ENCODE measurements around the gene CFAP251. TPM values are rescaled to one million over a fixed set of nuclear protein-coding genes. Genes with fewer than 3 reads are reported as not detected.
A peak's percentile ranks its signal among the peaks of the same experiment; 100 is the strongest.

The CFAP251 gene
- total RNA-seq, 4 donors from 2014 or later, result 2.3 to 4.4 (median 2.6) TPM

DNA sequence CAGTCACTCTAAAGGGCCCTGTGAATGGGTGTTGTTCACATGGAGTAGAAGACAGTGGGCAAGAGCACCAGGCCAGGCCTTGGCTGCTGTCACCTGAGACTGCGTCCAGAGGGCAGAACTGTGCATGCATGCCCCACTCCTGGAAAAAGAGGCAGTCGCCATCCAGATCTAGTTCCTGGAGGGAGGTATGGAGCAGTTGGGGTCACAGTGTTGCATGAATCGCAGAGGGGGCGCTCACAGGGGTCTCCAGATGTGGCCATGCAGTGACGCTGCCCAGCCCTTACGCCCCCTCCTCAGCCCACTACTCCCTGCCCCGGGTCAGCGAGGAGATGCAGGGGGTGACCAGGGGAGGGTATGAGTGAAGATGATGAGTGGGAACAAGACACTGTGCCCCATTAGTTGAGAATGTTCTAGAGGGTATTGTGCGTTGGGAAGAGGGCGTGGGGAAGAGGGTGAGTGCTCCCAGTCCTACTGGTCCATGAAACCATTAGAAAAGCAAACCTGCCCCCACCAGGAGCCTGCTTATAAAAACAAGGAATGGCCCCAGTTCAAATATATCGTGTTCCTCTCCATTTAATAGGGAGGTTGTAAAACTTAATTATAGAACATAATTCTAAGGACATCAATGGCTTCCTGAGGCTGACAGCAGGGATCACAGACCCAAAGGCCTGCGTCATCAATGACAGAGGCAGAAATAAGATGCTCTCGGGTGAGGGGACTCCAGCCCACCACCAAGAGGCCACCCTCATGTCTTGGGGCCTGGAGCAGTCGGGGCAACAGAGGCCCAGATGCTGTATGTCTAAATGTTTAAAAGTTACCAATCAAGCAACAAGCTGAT, 71.1 kb downstream of the CFAP251 start:
- WGBS, result 90% methylated on average over 12 of the region's 14 CpGs
- H3K27me3 ChIP-seq, result no peaks in the 10 kb centered on the region
- no peaks in the 10 kb centered on the region for H3K36me3 ChIP-seq
- H3K4me3 ChIP-seq, result no peak overlapping the region
- peaks cover 4% of the 10 kb centered on the region for H3K4me1 ChIP-seq
- no peak overlapping the region for H3K27ac ChIP-seq
- H3K9me3 ChIP-seq, result no peaks in the 10 kb centered on the region
- DNase-seq (ENCODE audit: low spot score in 2 of 2), result no peak
- TF ChIP-seq POLR2A (IDR thresholded peaks at IDR 0.05) (no peak), POLR2AphosphoS5 (IDR thresholded peaks at IDR 0.05) (no peak), EP300 (IDR thresholded peaks at IDR 0.05) (no peak)
- TF ChIP-seq, protein P1, sequence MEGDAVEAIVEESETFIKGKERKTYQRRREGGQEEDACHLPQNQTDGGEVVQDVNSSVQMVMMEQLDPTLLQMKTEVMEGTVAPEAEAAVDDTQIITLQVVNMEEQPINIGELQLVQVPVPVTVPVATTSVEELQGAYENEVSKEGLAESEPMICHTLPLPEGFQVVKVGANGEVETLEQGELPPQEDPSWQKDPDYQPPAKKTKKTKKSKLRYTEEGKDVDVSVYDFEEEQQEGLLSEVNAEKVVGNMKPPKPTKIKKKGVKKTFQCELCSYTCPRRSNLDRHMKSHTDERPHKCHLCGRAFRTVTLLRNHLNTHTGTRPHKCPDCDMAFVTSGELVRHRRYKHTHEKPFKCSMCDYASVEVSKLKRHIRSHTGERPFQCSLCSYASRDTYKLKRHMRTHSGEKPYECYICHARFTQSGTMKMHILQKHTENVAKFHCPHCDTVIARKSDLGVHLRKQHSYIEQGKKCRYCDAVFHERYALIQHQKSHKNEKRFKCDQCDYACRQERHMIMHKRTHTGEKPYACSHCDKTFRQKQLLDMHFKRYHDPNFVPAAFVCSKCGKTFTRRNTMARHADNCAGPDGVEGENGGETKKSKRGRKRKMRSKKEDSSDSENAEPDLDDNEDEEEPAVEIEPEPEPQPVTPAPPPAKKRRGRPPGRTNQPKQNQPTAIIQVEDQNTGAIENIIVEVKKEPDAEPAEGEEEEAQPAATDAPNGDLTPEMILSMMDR (IDR thresholded peaks at IDR 0.05), result no peak

DNA sequence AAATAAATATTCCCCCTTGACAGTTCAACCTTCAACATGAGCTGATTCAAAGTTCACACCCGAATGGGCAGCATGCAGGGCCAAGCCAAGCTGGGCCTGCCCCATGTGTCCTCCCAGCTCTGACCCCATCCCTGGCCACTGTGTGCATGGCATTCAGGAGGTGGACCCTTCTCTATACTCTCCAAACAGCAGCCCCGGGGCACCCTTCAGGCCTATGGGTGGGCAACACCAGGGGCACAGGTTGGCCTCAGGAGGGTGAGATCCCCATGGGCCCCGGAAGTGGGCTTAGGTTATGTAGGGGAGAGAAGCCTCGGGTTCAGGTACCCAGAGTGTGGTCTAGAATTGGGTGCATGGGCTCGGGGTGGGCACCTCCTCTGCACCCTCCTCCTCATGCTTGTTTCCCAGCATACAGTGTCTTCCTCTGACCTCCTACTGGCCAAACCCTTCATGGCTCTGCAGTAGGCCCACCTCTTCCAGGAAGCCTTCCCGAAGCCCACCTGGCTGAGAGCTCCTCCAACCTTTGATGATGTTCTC, 71.8 kb downstream of the CFAP251 start:
- TF ChIP-seq POLR2AphosphoS5 (IDR thresholded peaks at IDR 0.05) (no peak), EP300 (IDR thresholded peaks at IDR 0.05) (no peak), POLR2A (IDR thresholded peaks at IDR 0.05) (no peak)
- TF ChIP-seq, protein P1 (IDR thresholded peaks at IDR 0.05), result no peak
- Histone ChIP-seq H3K27me3 (no peaks in the 10 kb centered on the region), H3K4me1 (peaks cover 4% of the 10 kb centered on the region), H3K9me3 (no peaks in the 10 kb centered on the region), H3K27ac (no peak overlapping the region), H3K36me3 (no peaks in the 10 kb centered on the region), H3K4me3 (no peak overlapping the region)
- DNase-seq (ENCODE audit: low spot score in 2 of 2), result no peak
- WGBS, result 97% methylated on average over 2 of the region's 6 CpGs

- Histone ChIP-seq H3K4me1 (peaks cover 4% of the 10 kb centered on the region), H3K9me3 (no peaks in the 10 kb centered on the region), H3K27me3 (no peaks in the 10 kb centered on the region), H3K27ac (no peak overlapping the region), H3K36me3 (no peaks in the 10 kb centered on the region), H3K4me3 (no peak overlapping the region)
- no peak for DNase-seq (ENCODE audit: low spot score in 2 of 2)
- 79% methylated on average over 10 of the region's 10 CpGs for WGBS
- TF ChIP-seq, protein P1 (IDR thresholded peaks at IDR 0.05), result no peak
- TF ChIP-seq POLR2A (IDR thresholded peaks at IDR 0.05), result no peak
- no peak for TF ChIP-seq EP300 (IDR thresholded peaks at IDR 0.05)
- TF ChIP-seq POLR2AphosphoS5 (IDR thresholded peaks at IDR 0.05), result no peak
Observed at GRCh38 chr12:121990692-121991603, 72.6 kb downstream of the CFAP251 start.

DNA sequence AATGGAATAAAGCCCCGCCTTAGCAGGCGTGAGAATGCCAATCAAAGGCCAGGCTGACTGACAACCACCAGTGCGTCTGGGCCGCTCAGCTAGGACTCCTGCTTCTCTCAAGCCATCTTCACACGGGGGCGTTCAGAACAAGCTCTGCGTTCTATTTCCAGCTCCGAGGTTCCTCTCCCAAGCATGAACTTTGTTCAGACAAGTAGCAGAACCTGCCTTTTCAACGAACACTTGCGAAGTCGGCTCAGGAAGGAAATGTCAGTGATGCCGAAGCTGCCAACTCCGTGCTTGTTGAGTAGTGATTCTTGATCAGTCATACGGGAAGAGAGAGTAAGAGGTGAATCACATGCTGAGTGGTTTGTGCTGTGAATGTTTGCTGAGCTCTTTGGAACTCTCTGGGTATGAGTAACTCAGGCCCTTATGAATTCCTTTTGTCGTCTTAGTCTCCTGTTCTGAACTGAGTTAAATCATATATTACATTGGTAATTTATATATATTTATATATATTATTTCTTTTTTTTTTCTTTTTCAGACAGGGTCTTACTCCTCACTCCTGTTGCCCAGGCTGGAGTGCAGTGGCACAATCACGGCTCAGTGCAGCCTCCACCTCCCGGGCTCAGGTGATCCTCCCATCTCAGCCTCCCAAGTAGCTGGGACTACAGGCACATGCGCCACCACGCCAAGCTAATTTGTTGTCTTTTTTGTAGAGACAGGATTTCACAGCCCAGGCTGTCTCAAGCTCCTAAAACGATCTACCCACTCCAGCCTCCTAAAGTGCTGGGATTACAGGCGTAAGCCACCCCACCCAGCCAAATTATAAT, 73.9 kb downstream of the CFAP251 start:
- H3K9me3 ChIP-seq, result no peaks in the 10 kb centered on the region
- H3K4me3 ChIP-seq, result no peak overlapping the region
- 62% methylated on average over 17 of the region's 21 CpGs for WGBS
- DNase-seq (ENCODE audit: low spot score in 2 of 2), result no peak
- no peaks in the 10 kb centered on the region for H3K36me3 ChIP-seq
- H3K4me1 ChIP-seq, result peaks cover 4% of the 10 kb centered on the region
- no peaks in the 10 kb centered on the region for H3K27me3 ChIP-seq
- TF ChIP-seq POLR2A (IDR thresholded peaks at IDR 0.05), result no peak
- TF ChIP-seq, protein P1 (IDR thresholded peaks at IDR 0.05), result no peak
- TF ChIP-seq EP300 (IDR thresholded peaks at IDR 0.05), result no peak
- no peak for TF ChIP-seq POLR2AphosphoS5 (IDR thresholded peaks at IDR 0.05)
- H3K27ac ChIP-seq, result peak overlapping the region; percentile 79

Data from suprapubic skin (tissue), 4 donors.